GM12873 (cell line): Measurements from ENCODE around the gene GATA5.

ENCODE experiments used
- CTCF ChIP-seq: IDR thresholded peaks from 2 replicates; pipeline ENCODE4 v1.5.1; 2012; ENCODE audit warnings: low read depth, mild to moderate bottlenecking, moderate library complexity, low read length, control low read depth; ENCODE audit not compliant: insufficient read depth; ENCODE audit errors: missing control alignments

GATA5 gene

GRCh38 chr20:62449951-62450691 is 25.7 kb downstream of the GATA5 start:
- TF ChIP-seq CTCF, result no peak

- no peak for TF ChIP-seq CTCF
Measured at GRCh38 chr20:62448788-62449187, 27.0 kb downstream of the GATA5 start.

- no peak for TF ChIP-seq CTCF
Measured at GRCh38 chr20:62448038-62448437, 27.8 kb downstream of the GATA5 start.

- TF ChIP-seq CTCF, result no peak
Measured at GRCh38 chr20:62446888-62447869, 28.6 kb downstream of the GATA5 start.

GRCh38 chr20:62446481-62446880 is 29.3 kb downstream of the GATA5 start:
- no peak for TF ChIP-seq CTCF

- TF ChIP-seq CTCF, result no peak
Measured at GRCh38 chr20:62445553-62446340, 30.0 kb downstream of the GATA5 start.
